ENCODE data around the gene TET2.
A peak's percentile ranks its signal among the peaks of the same experiment; 100 is the strongest.

Gene TET2

GRCh38 chr4:105139646-105140045, 7.0 kb upstream of the TET2 start:
- TF ChIP-seq CTCF (conservative IDR thresholded peaks at IDR 0.05; ENCODE audit: low read depth, low read length): no peak
- no peak for DNase-seq (ENCODE audit: low read depth)
- no peak overlapping the region for H3K4me3 ChIP-seq (ENCODE audit: low read depth, low read length)

GRCh38 chr4:105140684-105141490, 5.8 kb upstream of the TET2 start:
- H3K4me3 ChIP-seq (ENCODE audit: low read depth, low read length): no peak overlapping the region
- TF ChIP-seq CTCF (conservative IDR thresholded peaks at IDR 0.05; ENCODE audit: low read depth, low read length): peak; percentile 84
- peak; percentile 52 for DNase-seq (ENCODE audit: low read depth)

GRCh38 chr4:105145156-105145902, 1.3 kb upstream of the TET2 start:
- H3K4me3 ChIP-seq (ENCODE audit: low read depth, low read length): peak overlapping the region; percentile 68
- TF ChIP-seq CTCF (conservative IDR thresholded peaks at IDR 0.05; ENCODE audit: low read depth, low read length): no peak
- peak; percentile 18 for DNase-seq (ENCODE audit: low read depth)

GRCh38 chr4:105145903-105146275, 787 bp upstream of the TET2 start:
- no peak for DNase-seq (ENCODE audit: low read depth)
- TF ChIP-seq CTCF (conservative IDR thresholded peaks at IDR 0.05; ENCODE audit: low read depth, low read length): no peak
- peak overlapping the region; percentile 68 for H3K4me3 ChIP-seq (ENCODE audit: low read depth, low read length)

GRCh38 chr4:105147016-105147552, 408 bp downstream of the TET2 start:
- peak overlapping the region; percentile 68 for H3K4me3 ChIP-seq (ENCODE audit: low read depth, low read length)
- TF ChIP-seq CTCF (conservative IDR thresholded peaks at IDR 0.05; ENCODE audit: low read depth, low read length): no peak
- no peak for DNase-seq (ENCODE audit: low read depth)

- peak overlapping the region; percentile 68 for H3K4me3 ChIP-seq (ENCODE audit: low read depth, low read length)
- peak; percentile 54 for DNase-seq (ENCODE audit: low read depth)
- no peak for TF ChIP-seq CTCF (conservative IDR thresholded peaks at IDR 0.05; ENCODE audit: low read depth, low read length)
Observed at GRCh38 chr4:105147553-105148161, 981 bp downstream of the TET2 start.

Measured in choroid plexus epithelial cell (primary cell).